Nephron progenitor cell (in vitro differentiated cells): ENCODE measurements around the gene QRFP.

Experiments used
- DNase-seq: peaks from one replicate; pipeline ENCODE4 v3.0.0; 2021
- H3K27ac Mint-ChIP-seq: 2 replicates; pipeline ENCODE4 v1.8.0; 2021; ENCODE audit warnings: mild to moderate bottlenecking, moderate library complexity, mixed read lengths
- H3K27me3 Mint-ChIP-seq: 2 replicates; pipeline ENCODE4 v1.8.0; 2021; ENCODE audit warnings: mild to moderate bottlenecking, low read depth, mixed read lengths; ENCODE audit not compliant: poor library complexity
- H3K36me3 Mint-ChIP-seq: 2 replicates; pipeline ENCODE4 v1.8.0; 2021; ENCODE audit warnings: low read depth, mixed read lengths
- H3K4me1 Mint-ChIP-seq: 2 replicates; pipeline ENCODE4 v1.8.0; 2021; ENCODE audit warnings: mixed read lengths
- H3K4me3 Mint-ChIP-seq: 2 replicates; pipeline ENCODE4 v1.8.0; 2021; ENCODE audit warnings: mild to moderate bottlenecking, moderate library complexity, mixed read lengths
- H3K9me3 Mint-ChIP-seq: 2 replicates; pipeline ENCODE4 v1.8.0; 2021; ENCODE audit warnings: mild to moderate bottlenecking, moderate library complexity, mixed read lengths
- CTCF ChIP-seq: fragments of 200-600 bp; sonication (generic); IDR thresholded peaks from 2 replicates; pipeline ENCODE4 v1.5.0; 2021; ENCODE audit warnings: antibody characterized with exemption

The QRFP gene

GRCh38 chr9:130938652-130939404, 42.2 kb upstream of the QRFP start, which contains the start of gene FIBCD1:
Gene FIBCD1, minus strand, starts transcription at chr9:130939247. Its CDS starts 640 bp downstream, at chr9:130938607.
- peak; percentile 58 for DNase-seq
- H3K4me3 Mint-ChIP-seq = peak within 1 kb of the TSS; percentile 85
- peaks cover 87% of the 10 kb centered on the region for H3K27me3 Mint-ChIP-seq
- peaks cover 19% of the 10 kb centered on the region for H3K4me1 Mint-ChIP-seq
- TF ChIP-seq CTCF = no peak
- no peak within 1 kb of the TSS for H3K27ac Mint-ChIP-seq
- H3K9me3 Mint-ChIP-seq = no peaks in the 10 kb centered on the region
- no peaks in the 10 kb centered on the region for H3K36me3 Mint-ChIP-seq

- Mint-ChIP-seq H3K36me3 (no peaks in the 10 kb centered on the region), H3K9me3 (no peaks in the 10 kb centered on the region), H3K4me3 (peak overlapping the region; percentile 76), H3K4me1 (peaks cover 20% of the 10 kb centered on the region), H3K27ac (no peak overlapping the region), H3K27me3 (peaks cover 85% of the 10 kb centered on the region)
- no peak for TF ChIP-seq CTCF
- no peak for DNase-seq
Measured at GRCh38 chr9:130938184-130938651, 41.6 kb upstream of the QRFP start.

DNA sequence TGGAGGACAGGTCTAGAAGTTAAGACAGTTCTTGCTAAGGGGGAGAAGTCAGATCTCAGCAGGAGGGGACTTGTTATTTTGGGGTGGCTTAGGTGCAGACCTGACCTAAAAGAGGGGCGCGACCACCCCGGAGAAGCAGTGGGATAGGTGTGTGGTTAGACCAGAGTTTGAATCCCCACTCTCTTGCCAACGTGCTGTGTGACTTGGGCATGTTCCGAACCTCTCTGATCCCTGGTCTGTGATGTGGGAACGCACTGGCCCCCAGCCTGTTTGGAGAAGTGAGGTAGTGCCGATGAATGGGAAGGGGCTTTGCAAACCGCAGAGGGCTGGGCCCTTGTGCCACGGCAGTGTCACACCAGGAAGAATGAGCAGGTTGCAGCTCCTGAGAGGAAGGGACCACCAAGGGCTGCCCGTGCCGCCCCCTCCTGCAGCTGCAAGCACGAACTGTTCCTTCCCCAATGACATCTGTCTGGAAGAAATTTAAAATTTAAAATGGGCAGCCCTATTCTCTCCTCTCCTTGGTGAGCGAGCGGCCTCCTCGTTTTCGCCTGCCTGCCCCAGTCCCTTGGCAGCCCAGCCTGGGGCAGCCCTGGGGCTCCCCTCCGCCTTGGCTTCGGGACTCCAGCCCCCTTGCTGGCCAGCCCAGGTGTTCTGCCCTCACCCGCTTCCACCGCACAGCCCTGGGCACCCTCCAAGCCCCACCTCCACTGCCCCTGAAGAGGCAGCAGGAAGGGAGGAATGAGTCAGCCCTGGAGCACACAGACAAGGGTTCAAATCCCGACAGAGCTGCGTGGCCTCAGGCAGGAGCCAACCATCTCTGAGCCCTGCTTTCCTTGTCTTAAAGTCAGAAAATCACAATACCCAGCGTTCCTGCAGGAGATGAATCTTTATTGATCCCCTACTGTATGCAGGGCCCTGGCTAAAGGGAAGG, 40.8 kb upstream of the QRFP start:
- H3K4me3 Mint-ChIP-seq = peak overlapping the region; percentile 76
- no peak overlapping the region for H3K27ac Mint-ChIP-seq
- DNase-seq = no peak
- no peaks in the 10 kb centered on the region for H3K9me3 Mint-ChIP-seq
- H3K4me1 Mint-ChIP-seq = peaks cover 28% of the 10 kb centered on the region
- TF ChIP-seq CTCF = no peak
- H3K27me3 Mint-ChIP-seq = peaks cover 85% of the 10 kb centered on the region
- H3K36me3 Mint-ChIP-seq = no peaks in the 10 kb centered on the region

- peaks cover 76% of the 10 kb centered on the region for H3K27me3 Mint-ChIP-seq
- peak; percentile 56 for DNase-seq
- H3K4me1 Mint-ChIP-seq = peaks cover 37% of the 10 kb centered on the region
- no peaks in the 10 kb centered on the region for H3K36me3 Mint-ChIP-seq
- no peaks in the 10 kb centered on the region for H3K9me3 Mint-ChIP-seq
- TF ChIP-seq CTCF = no peak
- H3K4me3 Mint-ChIP-seq = peak overlapping the region; percentile 74
- no peak overlapping the region for H3K27ac Mint-ChIP-seq
Measured at GRCh38 chr9:130936285-130937117, 39.9 kb upstream of the QRFP start.

GRCh38 chr9:130935648-130936271, 39.1 kb upstream of the QRFP start:
- Mint-ChIP-seq H3K36me3 (no peaks in the 10 kb centered on the region), H3K27ac (no peak overlapping the region), H3K9me3 (no peaks in the 10 kb centered on the region), H3K4me1 (peaks cover 39% of the 10 kb centered on the region), H3K27me3 (peaks cover 71% of the 10 kb centered on the region), H3K4me3 (no peak overlapping the region)
- DNase-seq = no peak
- TF ChIP-seq CTCF = no peak
